HCT116 (cell line): ENCODE data around the gene ANKFN1. TPM values are rescaled to one million over a fixed set of nuclear protein-coding genes. Genes with fewer than 3 reads are reported as not detected.

ENCODE experiments used
- ATAC-seq: fragments of 200-7000 bp; cut with Tn5 transposase; 2 replicates; pipeline ENCODE4 v1.9.1; 2020; ENCODE audit warnings: mild to moderate bottlenecking, moderate library complexity
- BruUV-seq: library from RNA; stranded (reverse); fragments of 400-500 nt; replicated peaks from 2 replicates; lab custom pipeline; 2021; lab: Mats Ljungman, UMichigan
- CTCF ChIA-PET: fragments of 300-600 bp; sonication (Branson Sonifier 250); formaldehyde crosslinking; loops from one replicate; lab custom pipeline; 2021; ENCODE audit warnings: antibody characterized with exemption; lab: Charles Lee
- POLR2A ChIA-PET: fragments of 300-600, 350-600 bp; sonication (Branson Sonifier 250); formaldehyde crosslinking; loops from one replicate; lab custom pipeline; 2021; ENCODE audit warnings: antibody characterized with exemption; lab: Charles Lee
- RAD21 ChIA-PET, 2 experiments: fragments of 300-600 bp; sonication (Branson Sonifier 250); formaldehyde crosslinking; loops; one replicate each; lab custom pipeline; 2023; ENCODE audit warnings: low total read pairs in 2 of 2; ENCODE audit not compliant: uncharacterized antibody in 2 of 2, unreplicated experiment in 2 of 2, low non-redundant PET in 1 of 2; lab: Charles Lee
- DNase-seq: peaks from one replicate; pipeline ENCODE4 v3.0.0-alpha.2; 2010; ENCODE audit warnings: low read depth, low spot score
- H2AFZ ChIP-seq: fragments of 200-600 bp; shearing (Covaris generic), sonication (generic); 2 replicates; pipeline ENCODE4 v1.6.1; 2017; ENCODE audit warnings: low read depth, mixed run types, mixed read lengths, antibody characterized with exemption, low read length; ENCODE audit not compliant: poor library complexity, severe bottlenecking
- H3K27ac ChIP-seq: 2 replicates; pipeline ENCODE4 v1.5.1; 2012; ENCODE audit warnings: low read depth, low read length
- H3K27me3 ChIP-seq: fragments of 200-600 bp; sonication (generic); 2 replicates; pipeline ENCODE4 v1.6.1; 2016; ENCODE audit warnings: mixed run types, low read length, mixed read lengths; ENCODE audit not compliant: insufficient read depth
- H3K36me3 ChIP-seq, 2 experiments: fragments of 200-500 bp in 1 of 2; fragments of 200-600 bp in 1 of 2; sonication (Bioruptor generic) in 1 of 2; sonication (generic) in 1 of 2; 2 replicates each; pipeline versions ENCODE4 v1.5.1 to v1.6.1; 2014 to 2016; ENCODE audit warnings: low read length in 2 of 2, inconsistent platforms in 1 of 2, mixed read lengths in 1 of 2, mixed run types in 1 of 2; ENCODE audit not compliant: insufficient read depth in 2 of 2, control insufficient read depth in 1 of 2
- H3K4me1 ChIP-seq, 2 experiments: fragments of 200-600 bp in 1 of 2; sonication (generic) in 1 of 2; 2 replicates each; pipeline versions ENCODE4 v1.5.1 to v1.6.1; 2012 to 2017; ENCODE audit warnings: low read length in 2 of 2, inconsistent platforms in 1 of 2, mild to moderate bottlenecking in 1 of 2, mixed read lengths in 1 of 2, mixed run types in 1 of 2, moderate library complexity in 1 of 2; ENCODE audit not compliant: insufficient read depth in 2 of 2, control insufficient read depth in 1 of 2
- H3K4me2 ChIP-seq: fragments of 200-600 bp; sonication (generic); 2 replicates; pipeline ENCODE4 v1.6.1; 2017; ENCODE audit warnings: mixed run types, low read length, mixed read lengths
- H3K4me3 ChIP-seq, 2 experiments: fragments of 200-600 bp in 1 of 2; sonication (generic) in 1 of 2; replicated peaks in 1 of 2; 2 replicates each; pipeline ENCODE4 v1.5.1; 2011 to 2016; ENCODE audit warnings: low read length in 2 of 2, control low read depth in 1 of 2, low read depth in 1 of 2, mild to moderate bottlenecking in 1 of 2, mixed read lengths in 1 of 2, mixed run types in 1 of 2
- H3K79me2 ChIP-seq: fragments of 200-600 bp; sonication (generic); 2 replicates; pipeline ENCODE4 v1.6.1; 2017; ENCODE audit warnings: mild to moderate bottlenecking, mixed run types, low read length, moderate library complexity, mixed read lengths; ENCODE audit not compliant: insufficient read depth
- H3K9ac ChIP-seq: fragments of 200-600 bp; sonication (generic); 2 replicates; pipeline ENCODE4 v1.6.1; 2016; ENCODE audit warnings: low read length, mixed read lengths
- H3K9me2 ChIP-seq: fragments of 200-600 bp; sonication (generic), shearing (Covaris generic); 2 replicates; pipeline ENCODE4 v1.6.1; 2017; ENCODE audit warnings: mixed run types, mild to moderate bottlenecking, moderate library complexity; ENCODE audit not compliant: insufficient read depth
- H3K9me3 ChIP-seq, 2 experiments: fragments of 200-500 bp in 1 of 2; fragments of 200-600 bp in 1 of 2; sonication (Bioruptor generic) in 1 of 2; sonication (generic) in 1 of 2; 2 replicates each; pipeline ENCODE4 v1.6.1; 2014 to 2017; ENCODE audit warnings: low read length in 2 of 2, mixed read lengths in 2 of 2, inconsistent platforms in 1 of 2, low read depth in 1 of 2, mild to moderate bottlenecking in 1 of 2, mixed run types in 1 of 2, moderate library complexity in 1 of 2; ENCODE audit not compliant: control insufficient read depth in 1 of 2, insufficient read depth in 1 of 2
- H4K20me1 ChIP-seq: fragments of 200-600 bp; sonication (generic), shearing (Covaris generic); 2 replicates; pipeline ENCODE4 v1.6.1; 2017; ENCODE audit warnings: mixed run types, mild to moderate bottlenecking, moderate library complexity; ENCODE audit not compliant: insufficient read depth
- CBX3 ChIP-seq: IDR thresholded peaks from 2 replicates; pipeline ENCODE4 v1.6.1; 2012; ENCODE audit warnings: low read depth
- CEBPB ChIP-seq: IDR thresholded peaks from 2 replicates; pipeline ENCODE4 v1.6.1; 2012; ENCODE audit warnings: low read depth
- ELF1 ChIP-seq: IDR thresholded peaks from 2 replicates; pipeline ENCODE4 v1.6.1; 2012; ENCODE audit warnings: low read depth, borderline replicate concordance
- EZH2 ChIP-seq: fragments of 200-600 bp; sonication (generic); IDR thresholded peaks from 2 replicates; pipeline ENCODE4 v1.6.1; 2017; ENCODE audit warnings: antibody characterized with exemption, mixed run types
- FOSL1 ChIP-seq: IDR thresholded peaks from 2 replicates; pipeline ENCODE4 v1.6.1; 2012; ENCODE audit warnings: low read depth
- JUND ChIP-seq: IDR thresholded peaks from 2 replicates; pipeline ENCODE4 v1.6.1; 2012
- MAX ChIP-seq: IDR thresholded peaks from 2 replicates; pipeline ENCODE4 v1.6.1; 2012
- POLR2A ChIP-seq: IDR thresholded peaks from 2 replicates; pipeline ENCODE4 v1.7.0; 2011; ENCODE audit warnings: borderline replicate concordance; ENCODE audit not compliant: insufficient read depth, insufficient read length; ENCODE audit errors: extremely low read depth
- POLR2AphosphoS5 ChIP-seq: IDR thresholded peaks from 2 replicates; pipeline ENCODE4 v1.6.1; 2011; ENCODE audit warnings: mild to moderate bottlenecking, low read depth, low read length, moderate library complexity
- REST ChIP-seq: IDR thresholded peaks from 2 replicates; pipeline ENCODE4 v1.6.1; 2012; ENCODE audit warnings: low read depth
- SIN3A ChIP-seq: IDR thresholded peaks from 2 replicates; pipeline ENCODE4 v1.6.1; 2012; ENCODE audit warnings: low read depth
- SP1 ChIP-seq: IDR thresholded peaks from 2 replicates; pipeline ENCODE4 v1.6.1; 2012; ENCODE audit warnings: low read depth
- SRF ChIP-seq: IDR thresholded peaks from 2 replicates; pipeline ENCODE4 v1.6.1; 2012; ENCODE audit warnings: low read depth
- YY1 ChIP-seq: IDR thresholded peaks from 2 replicates; pipeline ENCODE4 v1.6.1; 2011; ENCODE audit warnings: low read length, low read depth, moderate library complexity, mild to moderate bottlenecking; ENCODE audit not compliant: insufficient replicate concordance; ENCODE audit errors: extremely low read depth
- ZBTB33 ChIP-seq: IDR thresholded peaks from 2 replicates; pipeline ENCODE4 v1.6.1; 2011; ENCODE audit warnings: mild to moderate bottlenecking, low read length, moderate library complexity; ENCODE audit not compliant: insufficient replicate concordance; ENCODE audit errors: extremely low read depth
- ZFX ChIP-seq: fragments of 450-650 bp; IDR thresholded peaks from 2 replicates; pipeline ENCODE4 v1.6.1; 2017
- ZNF274 ChIP-seq: fragments of 200-500 bp; sonication (Bioruptor generic); IDR thresholded peaks from 2 replicates; pipeline ENCODE4 v1.6.1; 2014; ENCODE audit warnings: mild to moderate bottlenecking, low read depth, low read length, inconsistent platforms
- intact Hi-C: fragments of 100-400 bp; cut with micrococcal nuclease; formaldehyde crosslinking; loops from 2 replicates; pipeline ENCODE4 v1.10.0; 2022
- total RNA-seq: library from RNA; stranded (reverse); gene quantifications from one replicate; pipeline ENCODE4 v1.2.1, GENCODE V29; 2021; ENCODE audit not compliant: unreplicated experiment

ANKFN1 gene
- total RNA-seq, 1 experiment from 2014 or later = 1.1 TPM

- no peak overlapping the region for H3K4me3 ChIP-seq
- no peaks in the 10 kb centered on the region for H3K4me1 ChIP-seq
- no peak for ATAC-seq
- H3K4me2 ChIP-seq = no peak overlapping the region
- TF ChIP-seq JUND = no peak
- TF ChIP-seq ELF1 = no peak
- TF ChIP-seq ZFX = no peak
- no peak for TF ChIP-seq POLR2AphosphoS5
- TF ChIP-seq CBX3 = no peak
- TF ChIP-seq SIN3A = no peak
- TF ChIP-seq MAX = no peak
- TF ChIP-seq, all 23 proteins: peak for 0
- POLR2A ChIA-PET = no interaction called here
- Histone ChIP-seq H3K9me3 (no peaks in the 10 kb centered on the region), H3K9ac (no peak overlapping the region), H3K27me3 (peaks cover 50% of the 10 kb centered on the region), H3K36me3 (no peaks in the 10 kb centered on the region), H3K79me2 (no peaks in the 10 kb centered on the region), H4K20me1 (no peaks in the 10 kb centered on the region), H3K27ac (no peak overlapping the region), H2AFZ (no peak overlapping the region), H3K9me2 (no peaks in the 10 kb centered on the region)
- RAD21 ChIA-PET = no interaction called here
- intact Hi-C loops = no loop called here
- no TSS peak for BruUV-seq
- CTCF ChIA-PET = no interaction called here
- no peak for DNase-seq
Measured at GRCh38 chr17:56426901-56427300, 273.6 kb downstream of the ANKFN1 start.

GRCh38 chr17:56431736-56432135 is 278.5 kb downstream of the ANKFN1 start:
- no peak for ATAC-seq
- ChIA-PET RAD21 (no interaction called here), POLR2A (no interaction called here), CTCF (no interaction called here)
- no TSS peak for BruUV-seq
- Histone ChIP-seq H3K36me3 (no peaks in the 10 kb centered on the region), H3K4me2 (no peak overlapping the region), H3K9me2 (no peaks in the 10 kb centered on the region), H3K9ac (no peak overlapping the region), H3K27me3 (peaks cover 56% of the 10 kb centered on the region), H4K20me1 (no peaks in the 10 kb centered on the region), H3K4me1 (no peaks in the 10 kb centered on the region), H3K4me3 (no peak overlapping the region), H2AFZ (no peak overlapping the region), H3K79me2 (no peaks in the 10 kb centered on the region), H3K27ac (no peak overlapping the region), H3K9me3 (no peaks in the 10 kb centered on the region)
- no peak for DNase-seq
- intact Hi-C loops = no loop called here
- TF ChIP-seq CEBPB = no peak
- TF ChIP-seq REST = no peak
- no peak for TF ChIP-seq YY1
- TF ChIP-seq ZBTB33 = no peak
- TF ChIP-seq ZNF274 = no peak
- TF ChIP-seq SP1 = no peak
- no peak for TF ChIP-seq POLR2A
- no peak for TF ChIP-seq SRF
- TF ChIP-seq MAX = no peak
- TF ChIP-seq FOSL1 = no peak
- no peak for TF ChIP-seq CBX3
- no peak for TF ChIP-seq POLR2AphosphoS5
- TF ChIP-seq EZH2 = no peak
